KOPT-K1 (cell line): ENCODE results near the gene CCDC90B.

Experiments
- H3K27ac ChIP-seq: fragments of 200-600 bp; sonication (generic); 2 replicates; pipeline ENCODE4 v1.5.1; 2016; ENCODE audit warnings: antibody characterized with exemption, mild to moderate bottlenecking, low read depth, low read length; ENCODE audit not compliant: poor library complexity, severe bottlenecking
- H3K36me3 ChIP-seq: fragments of 200-600 bp; sonication (generic); 2 replicates; pipeline ENCODE4 v1.5.1; 2017; ENCODE audit warnings: antibody characterized with exemption, mild to moderate bottlenecking, low read length, moderate library complexity; ENCODE audit not compliant: insufficient read depth
- H3K9me3 ChIP-seq: fragments of 200-600 bp; sonication (generic); 2 replicates; pipeline ENCODE4 v1.5.1; 2017; ENCODE audit warnings: antibody characterized with exemption, low read length, mild to moderate bottlenecking; ENCODE audit not compliant: insufficient read depth, poor library complexity, severe bottlenecking

Gene CCDC90B

GRCh38 chr11:83221694-83222093, 64.5 kb downstream of the CCDC90B start:
- Histone ChIP-seq H3K9me3 (no peaks in the 10 kb centered on the region), H3K36me3 (no peaks in the 10 kb centered on the region), H3K27ac (no peak overlapping the region)

- Histone ChIP-seq H3K36me3 (no peaks in the 10 kb centered on the region), H3K27ac (no peak overlapping the region), H3K9me3 (no peaks in the 10 kb centered on the region)
These were observed 65.9 kb downstream of the CCDC90B start for GRCh38 chr11:83220260-83220659.

- Histone ChIP-seq H3K27ac (no peak overlapping the region), H3K9me3 (no peaks in the 10 kb centered on the region), H3K36me3 (no peaks in the 10 kb centered on the region)
These were observed 67.1 kb downstream of the CCDC90B start for GRCh38 chr11:83219095-83219494.
